GM19023 (cell line): Measurements from ENCODE around the gene FMNL2.
"Not testable (repeated sequence)": the region's sequence is repeated elsewhere in the genome, so short reads cannot be mapped to it uniquely, and the experiment has no call there.

ENCODE experiments used
- ATAC-seq: cut with Tn5 transposase; IDR thresholded peaks from one replicate; pipeline ENCODE4 v1.9.1; 2021; ENCODE audit warnings: mild to moderate bottlenecking, moderate library complexity; ENCODE audit not compliant: unreplicated experiment

The FMNL2 gene

GRCh38 chr2:152513029-152513428, 178.1 kb downstream of the FMNL2 start:
- ATAC-seq: no peak

GRCh38 chr2:152513681-152514080, 178.7 kb downstream of the FMNL2 start:
- no peak for ATAC-seq

GRCh38 chr2:152518034-152518433, 183.1 kb downstream of the FMNL2 start:
- no peak for ATAC-seq

GRCh38 chr2:152518641-152519580, 183.9 kb downstream of the FMNL2 start:
- no peak for ATAC-seq

GRCh38 chr2:152519581-152519952, 184.6 kb downstream of the FMNL2 start:
- ATAC-seq: no peak

GRCh38 chr2:152520759-152521158, 185.8 kb downstream of the FMNL2 start:
- no peak for ATAC-seq

GRCh38 chr2:152522446-152522845, 187.5 kb downstream of the FMNL2 start:
- not testable (repeated sequence) for ATAC-seq

- no peak for ATAC-seq
These were observed 188.1 kb downstream of the FMNL2 start for GRCh38 chr2:152523091-152523490.

GRCh38 chr2:152525277-152525838, 190.4 kb downstream of the FMNL2 start:
- no peak for ATAC-seq

GRCh38 chr2:152529420-152530115, 194.6 kb downstream of the FMNL2 start:
- ATAC-seq: no peak

- ATAC-seq: no peak
These were observed 197.3 kb downstream of the FMNL2 start for GRCh38 chr2:152532241-152532640.

GRCh38 chr2:152534460-152535135, 199.6 kb downstream of the FMNL2 start:
- no peak for ATAC-seq

- no peak for ATAC-seq
These were observed 202.2 kb downstream of the FMNL2 start for GRCh38 chr2:152537081-152537651.

- no peak for ATAC-seq
These were observed 204.4 kb downstream of the FMNL2 start for GRCh38 chr2:152539424-152539823.

- ATAC-seq: no peak
These were observed 206.7 kb downstream of the FMNL2 start for GRCh38 chr2:152541712-152542111.

- ATAC-seq: no peak
These were observed 207.5 kb downstream of the FMNL2 start for GRCh38 chr2:152542337-152542994.

GRCh38 chr2:152542995-152543481, 208.1 kb downstream of the FMNL2 start:
- no peak for ATAC-seq

GRCh38 chr2:152543717-152544116, 208.7 kb downstream of the FMNL2 start:
- no peak for ATAC-seq

GRCh38 chr2:152544638-152545037, 209.7 kb downstream of the FMNL2 start:
- no peak for ATAC-seq

- no peak for ATAC-seq
These were observed 211.4 kb downstream of the FMNL2 start for GRCh38 chr2:152546230-152546837.
